ENCODE measurements around the gene DLEC1. TPM values are rescaled to one million over a fixed set of nuclear protein-coding genes. Genes with fewer than 3 reads are reported as not detected.

The DLEC1 gene
- total and polyA plus RNA-seq, 9 of the 15 experiments (the other 6 are each of a cell fraction or from before 2014, with no cell fraction given) = 0.07 to 0.08 TPM; not detected in 7

GRCh38 chr3:38083871-38084333 lies 44.9 kb downstream of the DLEC1 start:
- H3K4me3 ChIP-seq = no peak overlapping the region
- FAIRE-seq (peak; percentile 29), ATAC-seq (no peak), DNase-seq (ENCODE audit: extremely low read depth in 1 of 4, low spot score in 3 of 4) (no peak)
- H3K79me2 ChIP-seq (ENCODE audit: control insufficient read depth, insufficient read depth, low read length) = no peaks in the 10 kb centered on the region
- H4K20me1 ChIP-seq (replicated peaks; ENCODE audit: control insufficient read depth, insufficient read depth, low read length) = no peaks in the 10 kb centered on the region
- BruUV-seq (replicated peaks) = no TSS peak
- no peak overlapping the region for H3K27ac ChIP-seq (ENCODE audit: extremely low read depth, low read depth, low read length)
- intact Hi-C loops (cut with micrococcal nuclease) = no loop called here
- POLR2A ChIA-PET = interaction anchor here (0.7 kb wide), 1 partner anchor 18 kb away, joined by 3 read pairs; no protein-coding TSS in a partner anchor
- WGBS (ENCODE audit: insufficient coverage, low coverage, missing lambda C conversion rate) = 54% methylated on average over 13 of the region's 13 CpGs
- peaks cover 12 to 15% of the 10 kb centered on the region in 2 experiments; a peak in 4 of 5 replicates for H3K27me3 ChIP-seq (ENCODE audit: control insufficient read depth in 2 of 2, insufficient read depth in 2 of 2, low read length in 2 of 2)
- H3K9ac ChIP-seq (ENCODE audit: insufficient read depth in 1 of 2, low read depth in 2 of 2, low read length in 2 of 2) = no peak overlapping the region
- no peaks in the 10 kb centered on the region for H3K36me3 ChIP-seq (ENCODE audit: control insufficient read depth, insufficient read depth, low read length)
- H3K4me2 ChIP-seq (ENCODE audit: insufficient read depth, low read length) = no peak overlapping the region
- no peak overlapping the region for H2AFZ ChIP-seq (ENCODE audit: low read depth, low read length)
- H3K9me1 ChIP-seq (ENCODE audit: control insufficient read depth, insufficient read depth, low read length) = peaks cover 2% of the 10 kb centered on the region
- no peaks in the 10 kb centered on the region for H3K4me1 ChIP-seq (replicated peaks in 1 of 2; ENCODE audit: control insufficient read depth in 2 of 2, insufficient read depth in 2 of 2, low read length in 2 of 2)
- H3K9me3 ChIP-seq (replicated peaks; ENCODE audit: control insufficient read depth, insufficient read depth, low read depth, low read length) = peaks cover 7% of the 10 kb centered on the region
- TF ChIP-seq KLF1 (tag; IDR thresholded peaks at IDR 0.05) = no peak
- TF ChIP-seq ZBTB33 (CRISPR knock-in tag; IDR thresholded peaks at IDR 0.05) = peak; percentile 92
- TF ChIP-seq SRSF1 (IDR thresholded peaks at IDR 0.05; ENCODE audit: low read depth, low read length) = no peak
- TF ChIP-seq CBX3 (IDR thresholded peaks at IDR 0.05; ENCODE audit: borderline replicate concordance in 1 of 2, low read length in 2 of 2) = peak in 1 of 2 experiments; percentile 32; a peak in 1 of 3 replicates
- TF ChIP-seq ZNF121 (CRISPR knock-in tag; conservative IDR thresholded peaks at IDR 0.05) = 0 out of 2 replicates have a peak, but pooled peaks have one; percentile 14
- 0 out of 2 replicates have a peak, but pooled peaks have one; percentile 0 for TF ChIP-seq TFAP4 (CRISPR knock-in tag; IDR thresholded peaks at IDR 0.05; ENCODE audit: borderline replicate concordance)
- no peak for TF ChIP-seq CTBP1 (IDR thresholded peaks at IDR 0.05; ENCODE audit: borderline replicate concordance)
- no peak for TF ChIP-seq TGIF2 (CRISPR knock-in tag; IDR thresholded peaks at IDR 0.05)
- no peak for TF ChIP-seq PTTG1 (tag; IDR thresholded peaks at IDR 0.05; ENCODE audit: low read depth)
- no peak for TF ChIP-seq RBFOX2 (IDR thresholded peaks at IDR 0.05; ENCODE audit: low read depth, low read length)
- CTCF ChIA-PET (ENCODE audit: low intra/inter-chr PET ratio) = no interaction called here
- in situ Hi-C loops (cut with MboI) = no loop called here
